HUDEP-2 (cell line): ENCODE measurements around the gene KLHDC4.
A peak's percentile ranks its signal among the peaks of the same experiment; 100 is the strongest.

ENCODE experiments used
- DNase-seq, 76 experiments: peaks; one replicate each; lab custom pipeline; 2025; ENCODE audit not compliant: unreplicated experiment in 76 of 76; lab: John Stamatoyannopoulos, UW

Gene KLHDC4

GRCh38 chr16:87701505-87701921 lies 64.3 kb downstream of the KLHDC4 start:
- no peak for DNase-seq

- no peak for DNase-seq
Measured at GRCh38 chr16:87701078-87701460, 64.7 kb downstream of the KLHDC4 start.

- peak in 11 of 76 experiments; percentile 9 to 32 (median 20) for DNase-seq
Measured at GRCh38 chr16:87700406-87701077, 65.2 kb downstream of the KLHDC4 start.

- no peak for DNase-seq
Measured at GRCh38 chr16:87698676-87699199, 67.0 kb downstream of the KLHDC4 start.

GRCh38 chr16:87698241-87698640 lies 67.5 kb downstream of the KLHDC4 start:
- DNase-seq: no peak

GRCh38 chr16:87697792-87698191 lies 68.0 kb downstream of the KLHDC4 start:
- DNase-seq: no peak

GRCh38 chr16:87697256-87697655 lies 68.5 kb downstream of the KLHDC4 start:
- no peak for DNase-seq

GRCh38 chr16:87696726-87697125 lies 69.1 kb downstream of the KLHDC4 start:
- DNase-seq: no peak

- no peak for DNase-seq
Measured at GRCh38 chr16:87695534-87695933, 70.3 kb downstream of the KLHDC4 start.

GRCh38 chr16:87694441-87695125 lies 71.2 kb downstream of the KLHDC4 start:
- DNase-seq: no peak

GRCh38 chr16:87693827-87694226 lies 72.0 kb downstream of the KLHDC4 start:
- no peak for DNase-seq

- DNase-seq: no peak
Measured at GRCh38 chr16:87692756-87693155, 73.0 kb downstream of the KLHDC4 start.

GRCh38 chr16:87692176-87692575 lies 73.6 kb downstream of the KLHDC4 start:
- DNase-seq: no peak

- no peak for DNase-seq
Measured at GRCh38 chr16:87691686-87692079, 74.1 kb downstream of the KLHDC4 start.

GRCh38 chr16:87690911-87691685 lies 74.7 kb downstream of the KLHDC4 start:
- DNase-seq: no peak

GRCh38 chr16:87689956-87690465 lies 75.8 kb downstream of the KLHDC4 start:
- no peak for DNase-seq

- no peak for DNase-seq
Measured at GRCh38 chr16:87688876-87689815, 76.6 kb downstream of the KLHDC4 start.

GRCh38 chr16:87687998-87688529 lies 77.7 kb downstream of the KLHDC4 start:
- no peak for DNase-seq

GRCh38 chr16:87687126-87687910 lies 78.5 kb downstream of the KLHDC4 start:
- DNase-seq: no peak
